ENCODE measurements around the gene APBB2. TPM values are rescaled to one million over a fixed set of nuclear protein-coding genes. Genes with fewer than 3 reads are reported as not detected.

APBB2 gene
- total and polyA plus RNA-seq, 2 of the 8 experiments (the other 6 are each of a cell fraction or from before 2014, with no cell fraction given): 58.7 to 59.4 TPM

DNA sequence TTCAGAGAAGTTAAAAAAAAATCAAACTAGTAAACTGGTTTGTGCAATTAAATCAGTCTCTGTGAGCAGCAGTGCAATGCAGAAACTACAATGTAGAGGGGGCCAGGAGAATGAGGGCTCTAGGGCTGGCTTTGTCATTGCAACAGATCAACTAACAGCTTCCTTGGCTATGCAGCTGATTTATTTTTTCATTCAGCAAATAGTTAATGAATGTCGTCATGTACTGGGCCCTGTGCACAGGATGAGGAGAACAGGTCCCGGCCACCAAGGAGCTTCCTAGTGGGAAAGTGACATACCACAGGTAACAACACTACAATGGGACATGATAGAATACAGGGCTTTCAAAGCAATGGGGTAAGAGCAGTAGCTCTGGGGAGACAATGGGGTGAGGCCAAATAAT is 274.5 kb downstream of the APBB2 start (continued):
- TF ChIP-seq GTF2F1 (IDR thresholded peaks at IDR 0.05; ENCODE audit: borderline replicate concordance, low read depth, low read length) (no peak), SUZ12 (IDR thresholded peaks at IDR 0.05; ENCODE audit: low read length) (no peak)

Measured in H1 (cell line).